HL-60/S4 treated with retinoic acid at 250 ng/mL for 4 days and 3 days (cell line): ENCODE data around the gene WBP1L.
"Not testable (repeated sequence)": the region's sequence is repeated elsewhere in the genome, so short reads cannot be mapped to it uniquely, and the experiment has no call there.

Experiments used
- in situ Hi-C: fragments of 300-500 bp; cut with MboI; formaldehyde crosslinking; loops from 2 replicates; pipeline ENCODE4 v1.7.0; 2022; ENCODE audit warnings: low sequenced_read_pairs

The WBP1L gene

DNA sequence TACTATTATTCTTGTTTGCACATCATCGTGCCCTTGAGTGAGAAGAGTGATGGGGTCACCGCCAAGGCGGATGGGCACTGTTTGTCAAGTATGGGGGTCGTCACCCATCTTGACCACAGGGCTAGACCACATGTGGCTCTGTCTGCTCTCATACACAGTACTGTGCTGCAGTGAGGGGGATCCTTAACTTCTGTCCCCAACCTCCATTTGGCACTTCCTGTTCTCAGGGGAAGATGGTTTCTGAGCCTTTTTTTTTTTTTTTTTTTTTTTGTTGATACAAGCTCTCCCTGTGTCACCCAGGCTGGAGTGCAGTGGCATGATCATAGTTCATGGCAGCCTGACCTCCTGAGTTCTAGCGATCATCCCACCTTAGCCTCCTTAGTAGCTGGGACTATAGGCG lies 13.6 kb downstream of the WBP1L start:
- in situ Hi-C loops = no loop called here

DNA sequence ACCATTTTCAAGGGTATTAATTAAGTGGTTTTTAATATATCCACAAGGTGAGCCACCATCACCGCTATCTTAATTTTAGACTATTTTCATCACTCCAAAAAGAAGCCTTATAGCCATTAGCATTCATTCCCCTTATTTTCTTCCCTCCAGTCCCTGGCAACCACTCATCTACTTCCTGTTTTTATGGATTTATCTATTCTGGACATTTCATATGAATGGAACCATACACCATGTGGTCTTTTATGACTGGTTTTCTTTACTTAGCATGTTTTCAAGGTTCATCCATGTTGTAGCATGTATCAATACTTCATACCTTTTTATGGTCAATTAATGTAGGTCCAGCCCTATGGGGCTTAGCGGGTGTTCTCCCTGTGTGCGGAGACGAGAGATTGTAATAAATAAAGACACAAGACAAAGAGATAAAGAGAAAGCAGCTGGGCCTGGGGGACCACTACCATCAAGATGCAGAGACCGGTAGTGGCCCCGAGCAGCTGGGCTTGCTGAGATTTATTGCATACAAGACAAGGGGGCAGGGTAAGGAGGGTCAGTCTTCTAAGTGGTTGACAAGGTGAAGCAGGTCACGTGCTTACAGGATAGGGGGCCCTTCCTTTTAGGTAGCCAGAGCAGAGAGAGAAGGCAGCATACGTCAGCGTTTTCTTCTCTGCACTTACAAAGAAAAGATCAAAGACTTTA lies 14.6 kb downstream of the WBP1L start:
- in situ Hi-C loops = no loop called here

DNA sequence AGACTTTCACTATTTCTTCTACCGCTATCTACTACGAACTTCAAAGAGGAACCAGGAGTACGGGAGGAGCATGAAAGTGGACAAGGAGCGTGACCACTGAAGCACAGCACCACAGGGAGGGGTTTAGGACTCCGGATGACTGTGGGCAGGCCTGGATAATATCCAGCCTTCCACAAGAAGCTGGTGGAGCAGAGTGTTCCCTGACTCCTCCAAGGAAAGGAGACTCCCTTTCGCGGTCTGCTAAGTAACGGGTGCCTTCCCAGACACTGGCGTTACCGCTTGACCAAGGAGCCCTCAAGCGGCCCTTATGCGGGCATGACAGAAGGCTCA lies 15.2 kb downstream of the WBP1L start:
- in situ Hi-C loops = not testable (repeated sequence)

DNA sequence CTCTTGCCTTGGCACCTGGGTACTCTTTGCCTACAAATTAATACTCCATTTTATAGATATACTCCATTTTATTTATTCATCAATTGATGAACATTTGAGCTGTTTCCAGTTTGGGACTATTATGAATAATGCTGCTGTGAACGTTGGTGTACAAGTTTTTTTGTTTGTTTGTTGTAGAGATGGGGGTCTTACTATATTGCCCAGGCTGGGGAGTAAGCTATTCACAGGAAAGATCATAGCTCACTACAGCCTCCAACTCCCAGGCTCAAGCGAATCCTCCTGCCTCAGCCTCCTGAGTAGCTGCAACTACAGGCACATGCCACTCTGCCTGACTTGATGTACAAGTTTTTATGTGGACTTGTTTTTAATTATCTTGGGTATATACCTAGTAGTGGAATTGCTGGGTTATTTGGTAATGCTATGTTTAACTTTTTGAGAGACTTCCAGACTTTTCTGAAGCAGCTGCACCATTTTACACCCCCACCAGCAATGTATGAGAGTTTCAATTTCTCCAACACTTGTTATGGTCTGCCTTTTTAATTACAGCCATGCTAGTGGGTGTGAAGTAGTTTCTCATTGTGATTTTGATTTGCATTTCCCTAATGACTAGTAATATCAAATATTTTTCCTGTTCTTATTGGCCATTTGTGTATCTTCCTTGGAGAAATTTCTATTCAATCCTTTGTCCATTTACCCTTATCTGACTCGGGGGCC lies 15.9 kb downstream of the WBP1L start:
- in situ Hi-C loops = no loop called here

DNA sequence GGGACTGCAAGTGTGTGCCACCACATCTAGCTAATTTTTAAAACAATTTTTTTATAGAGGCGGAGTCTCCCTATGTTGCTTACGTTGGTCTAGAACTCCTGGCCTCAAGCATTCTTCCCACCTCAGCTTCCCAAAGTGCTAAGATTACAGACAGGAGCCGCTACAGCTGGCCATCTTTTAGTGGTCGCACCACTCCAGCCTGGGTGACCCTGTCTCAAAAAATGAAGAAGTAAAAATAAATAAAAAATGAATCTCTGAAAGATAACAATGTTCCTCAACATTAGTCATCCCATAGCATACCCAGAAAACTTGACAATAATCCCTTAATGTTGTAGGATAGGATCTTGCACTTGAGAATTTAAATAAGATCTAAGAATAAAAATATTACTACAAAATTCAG lies 18.2 kb downstream of the WBP1L start:
- in situ Hi-C loops = no loop called here

DNA sequence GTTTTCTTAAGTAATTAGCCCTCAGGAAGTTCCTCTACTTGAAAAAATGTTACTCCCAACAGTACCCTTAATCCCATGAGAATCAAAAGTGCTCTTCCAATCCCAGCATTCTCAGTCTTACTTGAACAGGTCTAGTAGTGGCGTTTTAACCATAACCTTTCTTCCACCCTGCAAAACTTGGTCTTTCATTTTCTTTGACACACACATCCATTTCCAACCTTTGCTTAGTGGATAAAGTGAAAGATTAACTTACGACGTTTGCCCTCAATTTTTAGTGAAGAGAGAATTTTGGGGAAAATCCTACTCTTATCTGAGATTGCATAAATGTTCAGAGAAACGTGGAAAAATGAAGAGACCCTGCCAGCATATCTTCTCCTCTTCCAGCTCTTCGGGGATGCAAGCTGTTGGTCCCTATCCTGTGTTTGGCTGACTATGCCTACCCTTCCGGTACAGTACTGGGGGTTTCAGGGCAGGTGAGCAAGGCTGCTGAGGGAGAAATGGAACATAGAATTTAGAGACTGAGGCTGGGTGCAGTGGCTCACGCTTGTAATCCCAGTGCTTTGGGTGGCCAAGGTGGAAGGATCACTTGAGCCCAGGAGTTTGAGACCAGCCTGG lies 18.8 kb downstream of the WBP1L start:
- in situ Hi-C loops = no loop called here

DNA sequence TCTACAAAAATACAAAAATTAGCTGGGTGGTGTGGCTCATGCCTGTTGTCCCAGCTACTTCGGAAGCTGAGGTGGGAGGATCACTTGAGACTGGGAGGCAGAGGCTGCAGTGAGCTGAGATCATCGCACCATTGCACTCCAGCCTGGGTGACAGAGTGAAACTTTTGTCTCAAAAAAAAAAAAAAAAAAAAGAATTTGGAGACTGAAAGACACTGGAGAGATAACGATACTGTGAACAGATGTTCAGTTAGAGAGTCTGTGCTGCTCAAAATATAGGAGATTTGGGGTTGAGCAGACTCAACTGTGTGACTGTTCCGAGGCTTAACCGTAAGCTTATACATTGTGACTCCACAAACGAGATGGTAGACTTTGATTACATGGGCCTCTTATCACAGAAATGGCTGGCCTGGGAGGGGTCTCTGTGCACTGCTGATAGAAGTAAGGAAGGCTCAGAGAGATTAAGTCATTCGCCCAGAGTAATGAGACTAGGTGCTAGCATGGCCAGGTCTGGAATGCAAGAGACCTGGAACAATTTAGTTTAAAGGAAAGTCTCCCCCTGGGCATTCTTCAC lies 19.4 kb downstream of the WBP1L start:
- in situ Hi-C loops = no loop called here

DNA sequence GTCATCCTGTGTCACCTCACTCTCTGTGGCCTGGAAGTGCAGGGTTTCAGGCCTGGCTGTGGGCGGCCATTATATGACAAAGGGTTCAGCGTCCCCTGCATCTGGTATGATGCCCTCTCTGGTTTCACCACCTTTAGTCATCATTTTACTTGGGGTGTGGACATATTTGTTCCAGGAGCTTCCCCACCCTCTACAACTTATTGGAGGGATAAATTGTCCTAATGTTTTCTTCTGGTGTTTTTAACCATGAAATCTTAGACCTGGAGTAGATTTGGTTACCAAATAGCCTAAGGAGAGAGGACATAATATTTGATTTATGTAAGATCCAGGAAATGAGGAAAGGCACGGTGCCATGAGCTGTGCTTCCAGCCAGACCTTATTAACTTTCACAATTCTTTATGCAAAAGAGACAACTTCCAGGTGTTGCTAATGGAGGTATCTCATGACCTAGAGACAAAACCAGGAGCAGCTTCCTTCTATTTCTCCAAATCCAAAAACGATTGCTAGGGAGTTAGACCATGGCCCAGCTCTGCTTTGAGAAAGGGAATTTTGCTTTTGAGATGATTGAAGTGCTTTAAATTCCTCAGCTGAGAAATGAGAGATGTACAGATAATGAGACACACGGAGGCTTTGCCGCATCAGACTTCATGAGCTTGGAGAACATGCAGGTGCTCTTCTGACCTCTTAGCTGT lies 20.9 kb downstream of the WBP1L start:
- in situ Hi-C loops = no loop called here

DNA sequence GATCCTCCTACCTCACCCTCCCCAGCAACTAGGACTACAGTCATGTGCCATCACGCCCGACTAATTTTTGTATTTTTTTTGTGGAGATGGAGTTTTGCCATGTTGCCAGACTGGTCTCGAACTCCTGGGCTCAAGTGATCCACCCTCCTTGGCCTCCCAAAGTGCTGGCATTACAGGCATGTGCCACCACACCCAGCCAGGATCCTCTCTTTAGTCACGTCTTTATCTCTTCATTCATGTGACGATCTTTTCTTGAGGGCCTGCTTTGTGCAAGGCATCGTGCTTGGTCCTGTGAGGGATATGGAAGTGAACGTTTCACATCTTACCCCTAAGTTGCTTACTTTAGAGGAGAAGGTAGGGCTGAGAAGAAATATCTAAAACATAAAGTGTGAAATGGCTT lies 21.6 kb downstream of the WBP1L start:
- in situ Hi-C loops = no loop called here

DNA sequence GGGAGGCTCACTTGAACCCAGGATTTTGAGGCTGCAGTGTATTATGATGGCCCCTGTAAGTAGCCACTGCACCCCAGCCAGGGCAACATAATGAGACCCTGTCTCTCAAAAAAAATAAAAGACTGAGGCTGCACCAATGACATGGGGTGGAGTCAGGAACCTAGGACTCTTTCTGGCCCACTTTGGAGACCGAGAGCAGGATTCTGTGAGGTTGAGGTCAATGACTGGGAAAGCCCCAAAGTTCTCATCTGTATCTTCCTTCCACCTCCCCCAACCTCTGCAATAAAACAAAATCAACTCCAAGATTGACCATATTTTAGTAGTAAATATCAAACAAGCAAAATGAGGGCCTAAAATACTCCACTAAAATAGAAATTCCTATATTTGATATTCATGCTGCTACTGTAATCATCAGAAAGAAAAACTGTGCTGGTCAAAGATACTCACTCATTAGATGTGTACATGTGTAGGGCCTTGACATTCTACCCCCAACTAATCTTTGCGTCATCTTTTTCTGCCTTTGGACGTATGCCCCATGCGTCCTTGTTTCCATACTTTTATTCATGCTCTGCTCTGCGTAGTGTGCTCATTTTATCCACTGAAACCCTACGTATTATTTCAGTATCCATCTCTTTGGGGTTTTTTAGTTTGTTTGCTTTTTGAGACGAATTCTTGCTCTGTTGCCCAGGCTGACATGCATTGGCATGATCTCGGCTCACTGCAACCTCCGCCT lies 23.8 kb downstream of the WBP1L start:
- in situ Hi-C loops = no loop called here

DNA sequence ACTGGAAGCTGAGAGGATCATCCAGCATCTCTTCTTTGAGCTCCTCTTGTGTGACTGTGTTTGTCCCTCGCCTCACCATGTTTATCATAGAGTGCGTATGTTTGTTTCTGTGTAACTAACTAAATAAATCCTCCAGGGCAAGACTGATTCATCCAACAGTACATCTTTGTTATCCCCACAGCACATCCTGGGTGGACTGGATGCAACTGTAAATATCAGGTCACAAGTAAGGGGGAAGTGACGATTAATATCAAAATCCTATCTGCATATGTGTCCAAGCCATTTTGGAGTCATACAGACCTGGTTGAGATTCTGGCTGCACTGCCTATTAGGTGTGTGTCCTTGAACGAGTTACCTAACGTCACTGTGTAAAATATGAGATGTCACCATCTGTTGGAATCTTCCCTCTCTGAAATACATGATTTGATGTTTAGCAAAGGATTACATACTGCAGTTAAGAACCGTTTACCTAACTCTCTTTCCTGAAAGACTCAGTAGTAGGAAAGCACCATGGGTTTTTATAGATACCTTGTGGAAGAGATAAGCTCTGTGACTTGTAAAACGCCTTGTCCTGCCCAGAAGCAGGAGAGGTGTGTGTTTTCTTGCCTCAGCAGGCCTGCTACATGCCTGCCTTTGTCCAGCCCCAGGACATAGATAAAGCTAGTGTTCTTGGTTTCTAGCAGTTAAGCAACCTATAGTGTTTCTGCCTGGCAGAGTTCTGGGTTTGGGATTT lies 25.8 kb downstream of the WBP1L start:
- in situ Hi-C loops = no loop called here

DNA sequence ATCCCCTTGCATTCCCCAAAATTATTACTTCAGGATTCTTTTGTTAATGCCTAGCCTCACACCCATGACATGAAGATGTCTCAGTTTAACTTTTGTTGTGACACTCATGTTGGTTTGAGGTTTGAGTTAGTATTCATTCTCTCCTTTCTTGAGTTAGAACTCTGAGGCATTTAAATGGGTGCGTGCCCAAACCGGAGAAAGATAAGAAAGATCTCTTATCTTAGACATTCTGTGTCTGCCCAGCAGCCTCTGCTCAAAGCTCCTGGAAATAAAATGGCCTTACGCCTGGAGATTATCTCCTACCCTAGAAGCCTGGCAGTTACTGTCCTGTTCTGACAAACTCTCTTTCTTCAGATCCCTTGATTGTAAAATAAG lies 26.3 kb downstream of the WBP1L start:
- in situ Hi-C loops = no loop called here

DNA sequence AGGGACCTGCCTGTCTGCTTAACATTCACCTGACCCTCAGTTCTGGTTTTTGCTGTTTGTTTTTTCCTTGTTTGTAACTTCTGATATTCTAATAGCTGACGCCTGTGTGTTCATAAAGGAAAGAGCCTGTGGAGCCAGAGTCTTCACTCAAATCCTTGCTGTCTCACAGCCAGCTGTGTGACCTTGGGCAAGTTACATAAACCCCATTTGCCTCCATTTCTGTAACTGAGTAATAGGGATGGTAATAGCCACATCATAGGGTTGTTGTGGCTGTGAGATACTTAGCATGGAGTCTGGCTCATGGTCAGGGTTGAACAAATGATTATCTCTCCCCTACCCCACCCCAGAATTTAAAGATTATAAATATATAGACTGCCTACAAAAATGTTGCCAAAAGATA lies 27.0 kb downstream of the WBP1L start:
- in situ Hi-C loops = no loop called here

DNA sequence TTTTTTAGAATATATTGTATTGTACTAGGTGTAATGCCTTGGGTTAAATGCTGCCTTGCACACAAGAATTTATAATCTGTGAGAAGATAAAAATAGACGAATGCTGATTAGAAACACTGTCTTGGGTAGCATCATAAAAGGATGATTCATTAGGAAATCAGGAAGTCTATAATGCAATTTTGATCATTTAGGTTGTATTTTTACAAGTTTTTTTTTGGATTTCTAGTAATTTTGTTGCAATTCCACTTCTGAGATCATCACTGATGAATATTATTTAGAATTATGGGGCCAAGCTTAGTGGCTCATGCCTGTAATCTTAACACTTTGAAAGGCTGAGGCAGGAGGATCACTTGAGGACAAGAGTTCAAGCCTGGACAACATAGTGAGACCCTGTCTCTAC lies 29.6 kb downstream of the WBP1L start:
- in situ Hi-C loops = no loop called here

DNA sequence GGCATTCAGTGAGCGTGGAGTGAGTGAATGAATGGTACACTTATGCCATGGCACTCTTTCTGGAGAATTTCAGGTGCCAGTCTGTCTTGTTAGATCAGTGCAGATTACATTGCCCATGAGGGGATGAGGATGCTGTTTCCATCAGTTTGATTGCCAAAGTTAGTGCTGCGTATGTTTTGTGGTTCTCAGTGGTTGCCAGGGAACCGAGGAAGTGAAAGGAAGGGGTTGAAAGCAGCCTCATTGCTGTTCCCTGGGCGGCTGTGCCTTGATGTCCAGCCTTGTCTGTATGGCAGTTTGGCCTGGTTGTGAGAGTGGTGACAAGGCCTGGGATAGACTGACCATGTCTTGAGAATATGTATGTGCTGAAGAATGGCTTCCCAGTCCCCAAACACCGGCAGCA lies 30.2 kb downstream of the WBP1L start:
- in situ Hi-C loops = no loop called here

DNA sequence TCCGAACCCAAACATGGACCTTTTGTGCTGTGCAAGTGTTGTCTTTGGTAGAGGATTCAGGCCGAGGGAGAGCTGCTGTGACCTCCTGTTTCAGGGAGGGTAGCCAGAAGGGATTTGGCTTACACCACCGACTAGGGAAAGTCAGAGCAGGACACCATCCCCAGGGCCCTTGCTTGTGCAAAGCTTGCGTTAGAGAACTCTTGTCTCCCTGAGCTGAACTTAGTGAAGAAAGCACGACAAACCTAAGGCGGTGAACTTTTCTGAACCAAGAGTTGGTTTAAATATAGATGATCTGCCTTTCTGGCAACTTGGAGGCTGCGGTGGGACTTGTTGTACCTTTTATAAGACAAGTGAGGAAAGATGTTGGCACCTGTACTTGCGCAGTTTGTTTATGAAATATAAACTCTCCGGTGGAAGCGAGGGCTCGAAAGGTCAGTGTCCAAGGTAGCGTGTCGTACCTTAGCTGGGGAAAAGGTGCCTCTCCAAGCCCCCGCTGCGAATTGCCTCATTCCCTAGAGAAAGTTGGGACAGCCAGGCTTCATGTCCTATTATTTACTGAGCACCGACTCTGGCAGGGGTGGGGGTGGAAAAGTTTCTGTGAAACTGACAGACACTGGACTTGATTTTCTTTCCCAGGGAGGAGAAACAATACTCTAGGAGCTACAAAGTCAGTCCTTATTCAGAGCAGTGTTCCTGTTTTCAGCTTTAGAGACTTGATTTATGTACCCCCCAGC lies 31.6 kb downstream of the WBP1L start:
- in situ Hi-C loops = no loop called here

DNA sequence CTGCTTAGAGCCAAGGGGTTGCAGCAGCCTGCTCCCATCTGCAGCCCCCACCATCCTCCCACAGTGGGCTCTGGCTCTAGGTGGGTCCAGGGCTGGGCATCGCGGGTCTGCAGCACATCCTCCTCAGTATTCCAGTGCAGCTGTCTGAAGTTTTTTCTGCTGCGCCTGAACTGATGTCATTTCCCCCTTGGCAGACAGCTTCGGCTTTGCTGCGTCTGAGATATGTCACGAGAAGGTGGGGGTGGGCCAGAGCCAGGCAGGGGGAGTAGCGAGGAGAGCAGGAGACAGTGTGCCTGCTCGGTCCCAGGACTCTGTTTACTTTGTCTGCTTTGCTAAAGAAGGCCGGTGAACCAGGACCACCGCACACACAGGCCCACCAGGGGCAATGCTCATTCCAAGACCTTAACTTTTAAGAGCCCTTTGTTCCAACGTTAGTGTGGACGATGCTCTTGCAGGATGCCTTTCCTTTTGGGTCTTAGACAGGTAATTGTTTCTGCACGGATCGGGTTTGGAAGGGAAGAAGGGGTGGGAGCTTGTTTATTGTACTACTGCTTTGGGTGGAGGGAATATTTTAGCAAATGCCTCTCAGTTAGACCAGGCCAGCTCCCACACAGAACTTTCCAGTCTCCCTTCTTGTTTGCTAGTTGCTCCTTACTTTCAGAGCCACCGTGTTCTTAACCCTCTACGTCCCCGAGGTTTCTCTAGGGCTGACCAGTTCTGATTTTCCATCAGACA lies 32.4 kb downstream of the WBP1L start:
- in situ Hi-C loops = no loop called here

DNA sequence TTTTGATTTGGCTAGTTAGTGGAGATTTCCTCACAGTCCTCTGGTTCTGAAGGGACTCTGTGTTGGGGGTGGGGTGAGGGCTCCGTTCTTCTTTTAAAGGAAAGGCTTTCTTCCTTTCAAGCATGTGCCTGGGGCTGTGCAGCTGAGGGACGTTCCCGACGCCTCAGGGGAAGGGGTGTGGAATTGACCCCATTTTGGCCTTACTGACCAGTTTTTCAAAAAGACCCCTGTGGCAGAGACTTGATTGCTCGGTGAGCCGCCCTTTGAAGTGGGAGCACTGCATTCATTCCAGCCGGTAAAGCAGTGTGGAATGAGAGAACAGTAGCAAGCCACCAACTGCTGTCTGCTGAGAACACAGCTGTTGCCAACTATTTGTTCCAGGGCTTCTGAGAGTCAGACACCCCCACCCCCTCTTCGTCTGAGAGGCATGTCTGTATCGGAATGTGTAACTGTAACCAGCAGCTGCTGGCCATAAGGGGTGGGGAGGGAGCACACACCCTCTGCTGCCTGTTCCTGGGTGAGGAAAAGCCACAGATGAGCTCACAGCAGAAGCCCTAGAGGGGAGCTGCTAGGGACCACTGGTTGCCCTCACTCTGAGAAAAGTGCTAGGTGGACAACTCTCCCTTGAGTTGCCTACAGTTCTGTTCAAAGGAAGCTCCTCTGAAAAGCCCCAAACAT lies 33.2 kb downstream of the WBP1L start:
- in situ Hi-C loops = no loop called here
